Cardiac fibroblast (primary cell): ENCODE results near the gene DPH6.

Source experiments
- DNase-seq, 2 donors: peaks; one replicate each; pipeline versions ENCODE4 v3.0.0 to v3.0.0-alpha.2; 2010; ENCODE audit warnings: low read depth in 2 of 2
- H3K4me3 ChIP-seq, 2 donors: replicated peaks in 1 of 2; 1 replicate in 1 of 2; 2 replicates in 1 of 2; pipeline ENCODE4 v1.5.1; 2011; ENCODE audit warnings: low read depth in 2 of 2, low read length in 2 of 2, mild to moderate bottlenecking in 2 of 2, moderate library complexity in 1 of 2
- TF ChIP-seq, protein P1 (sequence below): IDR thresholded peaks from one replicate; pipeline ENCODE4 v1.5.1; 2011; ENCODE audit warnings: low read depth, mild to moderate bottlenecking, low read length, inconsistent platforms

Gene DPH6

DNA sequence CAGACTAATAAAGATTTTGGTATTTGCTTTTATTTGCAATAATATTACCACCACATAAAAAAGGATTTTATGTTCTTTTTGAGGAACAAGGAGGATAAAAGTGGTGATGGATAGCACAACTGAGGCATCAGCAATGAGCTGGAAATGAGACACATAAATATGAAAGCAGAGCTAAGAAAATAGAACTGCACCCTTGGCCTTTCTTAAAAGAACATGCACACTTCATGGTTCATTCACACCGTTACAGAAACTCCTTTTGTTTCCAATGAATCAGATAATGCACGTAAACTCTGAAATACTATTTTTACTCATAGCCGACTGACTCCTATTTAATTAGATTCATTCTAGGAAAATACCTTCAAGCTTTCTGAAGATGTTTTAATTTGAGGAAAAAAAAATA, 19.9 kb upstream of the DPH6 start:
- no peak overlapping the region for H3K4me3 ChIP-seq
- TF ChIP-seq, protein P1, sequence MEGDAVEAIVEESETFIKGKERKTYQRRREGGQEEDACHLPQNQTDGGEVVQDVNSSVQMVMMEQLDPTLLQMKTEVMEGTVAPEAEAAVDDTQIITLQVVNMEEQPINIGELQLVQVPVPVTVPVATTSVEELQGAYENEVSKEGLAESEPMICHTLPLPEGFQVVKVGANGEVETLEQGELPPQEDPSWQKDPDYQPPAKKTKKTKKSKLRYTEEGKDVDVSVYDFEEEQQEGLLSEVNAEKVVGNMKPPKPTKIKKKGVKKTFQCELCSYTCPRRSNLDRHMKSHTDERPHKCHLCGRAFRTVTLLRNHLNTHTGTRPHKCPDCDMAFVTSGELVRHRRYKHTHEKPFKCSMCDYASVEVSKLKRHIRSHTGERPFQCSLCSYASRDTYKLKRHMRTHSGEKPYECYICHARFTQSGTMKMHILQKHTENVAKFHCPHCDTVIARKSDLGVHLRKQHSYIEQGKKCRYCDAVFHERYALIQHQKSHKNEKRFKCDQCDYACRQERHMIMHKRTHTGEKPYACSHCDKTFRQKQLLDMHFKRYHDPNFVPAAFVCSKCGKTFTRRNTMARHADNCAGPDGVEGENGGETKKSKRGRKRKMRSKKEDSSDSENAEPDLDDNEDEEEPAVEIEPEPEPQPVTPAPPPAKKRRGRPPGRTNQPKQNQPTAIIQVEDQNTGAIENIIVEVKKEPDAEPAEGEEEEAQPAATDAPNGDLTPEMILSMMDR = no peak
- DNase-seq = no peak

GRCh38 chr15:35562641-35563040, 16.7 kb upstream of the DPH6 start:
- no peak overlapping the region for H3K4me3 ChIP-seq
- no peak for DNase-seq
- TF ChIP-seq, protein P1 = no peak

DNA sequence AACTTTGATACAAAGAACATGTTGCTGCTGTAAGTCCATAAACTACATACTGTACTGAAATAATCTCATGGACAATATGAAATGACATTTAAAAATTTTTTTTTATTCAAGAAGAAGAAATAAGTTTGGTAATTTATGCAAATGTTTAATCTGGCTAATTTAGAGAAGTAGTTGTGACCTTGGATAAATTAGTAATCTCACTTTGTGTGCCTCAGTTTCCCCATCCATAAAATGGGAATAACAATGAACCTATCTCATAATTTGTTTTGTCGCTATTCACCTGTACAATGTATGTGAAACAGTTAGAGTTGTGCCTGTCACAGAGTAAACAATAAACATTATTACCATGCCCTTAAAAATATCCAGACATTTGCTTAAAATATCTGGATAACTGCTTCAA, 15.3 kb upstream of the DPH6 start:
- H3K4me3 ChIP-seq = no peak overlapping the region
- no peak for DNase-seq
- TF ChIP-seq, protein P1 = no peak

GRCh38 chr15:35560870-35561269, 14.9 kb upstream of the DPH6 start:
- peak in 1 of 2 donors; percentile 49 for DNase-seq
- TF ChIP-seq, protein P1 = no peak
- no peak overlapping the region for H3K4me3 ChIP-seq

DNA sequence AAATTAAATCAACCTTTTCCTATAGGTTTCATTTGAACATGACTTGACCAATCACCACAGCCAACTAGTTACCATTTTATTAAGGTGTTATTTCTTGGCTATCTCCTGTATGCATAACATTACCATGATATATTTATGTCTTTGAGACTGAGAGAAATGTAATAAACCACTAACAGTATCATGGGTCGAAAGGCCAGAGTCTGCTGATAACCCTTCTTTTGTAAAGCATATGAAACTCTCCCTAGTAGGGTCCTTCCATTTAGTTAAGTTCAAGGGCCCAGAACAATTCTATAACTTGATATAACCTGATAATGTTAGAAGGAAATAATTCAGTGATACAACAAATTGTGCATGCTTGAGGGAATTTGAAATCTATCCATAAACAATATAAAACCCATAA, 14.3 kb upstream of the DPH6 start:
- no peak for DNase-seq
- H3K4me3 ChIP-seq = no peak overlapping the region
- TF ChIP-seq, protein P1 = no peak

DNA sequence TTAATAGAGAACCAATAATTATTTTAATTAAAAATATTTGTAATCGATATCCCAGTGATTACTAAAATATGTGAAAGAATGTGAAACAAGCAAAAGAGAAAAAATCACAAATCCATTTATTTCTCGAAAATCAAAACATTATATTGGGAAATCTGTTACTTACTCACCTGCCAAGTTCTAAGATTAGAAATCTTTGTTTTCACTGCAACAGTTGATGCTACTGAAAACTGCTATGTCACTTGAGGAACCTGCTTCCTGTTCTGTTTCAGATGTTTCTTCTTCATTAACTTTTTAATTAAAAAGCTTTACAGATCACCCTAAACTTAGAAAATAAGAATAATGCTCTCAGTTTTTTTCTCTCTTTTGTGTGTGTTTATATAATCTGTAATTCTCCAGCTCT, 13.7 kb upstream of the DPH6 start:
- DNase-seq = no peak
- no peak overlapping the region for H3K4me3 ChIP-seq
- TF ChIP-seq, protein P1 = no peak

DNA sequence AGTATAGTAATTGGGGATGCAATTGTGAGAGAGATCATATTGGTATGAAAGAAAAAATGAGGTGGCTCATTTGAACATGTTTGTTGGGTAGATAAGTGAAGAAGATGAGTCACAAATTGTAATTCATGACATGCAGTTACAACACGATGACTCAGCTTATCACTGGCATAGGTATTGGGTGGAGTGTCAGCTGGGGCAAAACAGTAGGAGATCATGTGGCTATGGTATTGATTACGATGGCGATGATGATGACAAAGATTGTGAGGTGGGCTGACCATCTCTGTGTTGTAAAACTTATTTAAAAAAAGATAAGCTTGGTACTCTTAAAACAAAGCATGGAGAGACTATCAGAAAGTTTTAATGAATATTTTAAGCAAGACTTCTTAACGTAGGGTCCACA, 11.6 kb upstream of the DPH6 start:
- TF ChIP-seq, protein P1 = no peak
- DNase-seq = peak; percentile 76 to 83
- H3K4me3 ChIP-seq = no peak overlapping the region
